Colonic mucosa (tissue), 4 donors: ENCODE data around the gene POMT1. TPM values are rescaled to one million over a fixed set of nuclear protein-coding genes. Genes with fewer than 3 reads are reported as not detected.

Source experiments
- DNase-seq: peaks from one replicate; pipeline ENCODE4 v3.0.0-alpha.2; 2020
- H3K27ac ChIP-seq: fragments of 200-600 bp; one replicate; pipeline ENCODE4 v1.8.0; 2021
- H3K27me3 ChIP-seq: fragments of 200-600 bp; one replicate; pipeline ENCODE4 v1.8.0; 2021
- H3K36me3 ChIP-seq: fragments of 200-600 bp; one replicate; pipeline ENCODE4 v1.8.0; 2021
- H3K4me1 ChIP-seq: fragments of 200-600 bp; one replicate; pipeline ENCODE4 v1.8.0; 2021; ENCODE audit warnings: mild to moderate bottlenecking
- H3K4me3 ChIP-seq: fragments of 200-600 bp; one replicate; pipeline ENCODE4 v1.8.0; 2021
- H3K9ac ChIP-seq, 2 donors: one replicate each; pipeline ENCODE4 v1.7.0; 2013; ENCODE audit warnings: control low read depth in 2 of 2, low read depth in 2 of 2, low read length in 2 of 2
- H3K9me3 ChIP-seq: fragments of 200-600 bp; one replicate; pipeline ENCODE4 v1.8.0; 2021
- CTCF ChIP-seq: fragments of 200-600 bp; IDR thresholded peaks from one replicate; pipeline ENCODE4 v1.8.0; 2022; ENCODE audit warnings: antibody characterized with exemption, mild to moderate bottlenecking
- intact Hi-C: fragments of 100-400 bp; cut with DNase I; formaldehyde crosslinking; loops from one replicate; pipeline ENCODE4 v1.14.1; 2022
- total RNA-seq, 2 donors: library from RNA; stranded (reverse); fragmentation: NEBNext Ultra II Directional in 1 of 2; extraction: Animal tissue kit (Norgen Biotek cat#: 25700) in 1 of 2; gene quantifications; one replicate each; pipeline ENCODE4 v1.2.1, GENCODE V29; 2021
- donor health status: healthy.
- donor health status: DM: no; HTN: no; CAD: no.
- donor health status: DM: no; HTN: no; CAD: no.

POMT1 gene
- total RNA-seq, 2 donors from 2014 or later: 24.0 to 28.8 TPM

GRCh38 chr9:131483319-131484050 is 19.2 kb upstream of the POMT1 start:
- Histone ChIP-seq H3K36me3 (peaks cover 37% of the 10 kb centered on the region), H3K4me1 (no peaks in the 10 kb centered on the region), H3K27me3 (no peaks in the 10 kb centered on the region), H3K27ac (no peak overlapping the region), H3K9me3 (no peaks in the 10 kb centered on the region), H3K4me3 (no peak overlapping the region), H3K9ac (no peak overlapping the region)
- no peak for TF ChIP-seq CTCF
- no peak for DNase-seq
- intact Hi-C loops: no loop called here

- no peak for DNase-seq
- H3K4me3 ChIP-seq: no peak overlapping the region
- no peaks in the 10 kb centered on the region for H3K4me1 ChIP-seq
- intact Hi-C loops: no loop called here
- no peak overlapping the region for H3K9ac ChIP-seq
- H3K36me3 ChIP-seq: peaks cover 37% of the 10 kb centered on the region
- H3K9me3 ChIP-seq: no peaks in the 10 kb centered on the region
- no peak overlapping the region for H3K27ac ChIP-seq
- TF ChIP-seq CTCF: no peak
- H3K27me3 ChIP-seq: no peaks in the 10 kb centered on the region
These were observed 18.7 kb upstream of the POMT1 start for GRCh38 chr9:131484051-131484445.

GRCh38 chr9:131484560-131485185 is 18.0 kb upstream of the POMT1 start:
- no peak overlapping the region for H3K4me3 ChIP-seq
- no peaks in the 10 kb centered on the region for H3K9me3 ChIP-seq
- H3K27ac ChIP-seq: no peak overlapping the region
- H3K9ac ChIP-seq: no peak overlapping the region
- peaks cover 42% of the 10 kb centered on the region for H3K36me3 ChIP-seq
- H3K27me3 ChIP-seq: no peaks in the 10 kb centered on the region
- no peaks in the 10 kb centered on the region for H3K4me1 ChIP-seq
- intact Hi-C loops: no loop called here
- no peak for DNase-seq
- TF ChIP-seq CTCF: no peak

- intact Hi-C loops: no loop called here
- Histone ChIP-seq H3K27ac (no peak overlapping the region), H3K9ac (no peak overlapping the region)
These were observed 17.5 kb upstream of the POMT1 start for GRCh38 chr9:131485206-131485605.

More at GRCh38 chr9:131485206-131485605, 17.5 kb upstream of the POMT1 start:
- Histone ChIP-seq H3K36me3 (peaks cover 43% of the 10 kb centered on the region), H3K4me1 (no peaks in the 10 kb centered on the region), H3K9me3 (no peaks in the 10 kb centered on the region), H3K27me3 (no peaks in the 10 kb centered on the region), H3K4me3 (no peak overlapping the region)
- no peak for DNase-seq
- no peak for TF ChIP-seq CTCF
